GM12878 (cell line): ENCODE data around the gene ERICH2. TPM values are rescaled to one million over a fixed set of nuclear protein-coding genes. Genes with fewer than 3 reads are reported as not detected.

Experiments used
- ASH2L ChIP-seq: fragments of 300-600, 200-600 bp; sonication (generic); IDR thresholded peaks from 2 replicates; pipeline ENCODE4 v1.6.1; 2017; ENCODE audit warnings: low read depth, mild to moderate bottlenecking, borderline replicate concordance
- CHD1 ChIP-seq: IDR thresholded peaks from 2 replicates; pipeline ENCODE4 v1.6.1; 2012; ENCODE audit warnings: low read depth, low read length, improper control_type of control experiment
- IRF4 ChIP-seq: IDR thresholded peaks from 2 replicates; pipeline ENCODE4 v1.6.1; 2011; ENCODE audit warnings: low read depth, low read length
- NFYA ChIP-seq: IDR thresholded peaks from 2 replicates; pipeline ENCODE4 v1.6.1; 2011; ENCODE audit warnings: low read depth, mild to moderate bottlenecking, low read length, improper control_type of control experiment, borderline replicate concordance
- RAD21 ChIP-seq: IDR thresholded peaks from 2 replicates; pipeline ENCODE4 v1.6.1; 2011; ENCODE audit warnings: mild to moderate bottlenecking, low read depth, low read length, moderate library complexity; ENCODE audit not compliant: insufficient read depth
- STAT3 ChIP-seq: IDR thresholded peaks from 2 replicates; pipeline ENCODE4 v1.6.1; 2011; ENCODE audit warnings: low read depth, low read length, improper control_type of control experiment
- TARDBP ChIP-seq: IDR thresholded peaks from 2 replicates; pipeline ENCODE4 v1.6.1; 2016; ENCODE audit warnings: borderline replicate concordance
- polyA plus RNA-seq, 11 experiments: library from polyadenylated mRNA; depleted of rRNA in 4 of 11; unstranded in 6 of 11; stranded (reverse) in 5 of 11; fragments of >200 nt; fragmentation: Nextera tagmentation in 4 of 11; fragmentation: Illumina TruSeq in 1 of 11; extraction: Ambion mirVana in 4 of 11; extraction: Trizol in 1 of 11; gene quantifications; 1 replicate in 1 of 11; 2 replicates in 10 of 11; pipeline versions ENCODE4 v1.2.1 to v1.2.3, GENCODE V29; 2011 to 2016; ENCODE audit warnings: inconsistent platforms in 2 of 11, missing spikeins in 2 of 11, low read depth in 1 of 11
- small RNA-seq: library from RNA; depleted of rRNA; stranded (forward); fragments of <200 nt; gene quantifications from one replicate; pipeline ENCODE3, GENCODE V24; 2014
- total RNA-seq, 4 experiments: library from RNA; depleted of rRNA in 3 of 4; stranded (reverse); fragments of >200 nt in 3 of 4; fragmentation: Illumina TruSeq in 1 of 4; extraction: Trizol in 1 of 4; gene quantifications; 2 replicates each; pipeline versions ENCODE4 v1.2.1 to v1.2.3, GENCODE V29; 2013 to 2021
- TF ChIP-seq, protein P1 (sequence below): fragments of 450-650 bp; IDR thresholded peaks from 2 replicates; pipeline ENCODE4 v1.6.1; 2017; ENCODE audit warnings: mild to moderate bottlenecking, moderate library complexity
- TF ChIP-seq, protein P2 (sequence below): fragments of 450-650 bp; IDR thresholded peaks from 2 replicates; pipeline ENCODE4 v1.6.1; 2018; ENCODE audit warnings: mild to moderate bottlenecking, low read depth, moderate library complexity; ENCODE audit not compliant: partially characterized antibody
- TF ChIP-seq, protein P3 (sequence below): fragments of 450-650 bp; IDR thresholded peaks from 2 replicates; pipeline ENCODE4 v1.6.1; 2017; ENCODE audit warnings: antibody characterized with exemption, mild to moderate bottlenecking, moderate library complexity

The ERICH2 gene
- total and polyA plus RNA-seq, 10 of the 15 experiments (the other 5 are each of a cell fraction or from before 2014, with no cell fraction given), result not detected

DNA sequence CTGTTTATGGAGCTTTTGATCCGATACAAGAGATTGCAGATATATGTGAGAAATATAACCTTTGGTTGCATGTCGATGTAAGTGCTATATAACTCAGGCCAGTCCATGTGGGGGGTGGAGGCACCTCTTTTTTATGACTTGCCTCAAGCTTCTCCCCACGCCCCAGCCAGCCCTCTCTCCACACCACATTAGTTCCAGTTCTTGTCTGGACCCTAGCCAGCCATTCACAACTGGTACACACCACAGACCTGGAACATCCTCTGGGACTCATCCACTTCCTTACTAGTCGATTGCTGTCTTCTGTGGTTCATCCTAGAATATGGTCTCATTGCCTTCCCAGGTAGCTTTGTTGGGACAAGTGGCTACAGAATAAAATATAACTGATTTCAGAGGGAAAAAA lies 77.5 kb downstream of the ERICH2 start (continued):
- TF ChIP-seq, protein P1, sequence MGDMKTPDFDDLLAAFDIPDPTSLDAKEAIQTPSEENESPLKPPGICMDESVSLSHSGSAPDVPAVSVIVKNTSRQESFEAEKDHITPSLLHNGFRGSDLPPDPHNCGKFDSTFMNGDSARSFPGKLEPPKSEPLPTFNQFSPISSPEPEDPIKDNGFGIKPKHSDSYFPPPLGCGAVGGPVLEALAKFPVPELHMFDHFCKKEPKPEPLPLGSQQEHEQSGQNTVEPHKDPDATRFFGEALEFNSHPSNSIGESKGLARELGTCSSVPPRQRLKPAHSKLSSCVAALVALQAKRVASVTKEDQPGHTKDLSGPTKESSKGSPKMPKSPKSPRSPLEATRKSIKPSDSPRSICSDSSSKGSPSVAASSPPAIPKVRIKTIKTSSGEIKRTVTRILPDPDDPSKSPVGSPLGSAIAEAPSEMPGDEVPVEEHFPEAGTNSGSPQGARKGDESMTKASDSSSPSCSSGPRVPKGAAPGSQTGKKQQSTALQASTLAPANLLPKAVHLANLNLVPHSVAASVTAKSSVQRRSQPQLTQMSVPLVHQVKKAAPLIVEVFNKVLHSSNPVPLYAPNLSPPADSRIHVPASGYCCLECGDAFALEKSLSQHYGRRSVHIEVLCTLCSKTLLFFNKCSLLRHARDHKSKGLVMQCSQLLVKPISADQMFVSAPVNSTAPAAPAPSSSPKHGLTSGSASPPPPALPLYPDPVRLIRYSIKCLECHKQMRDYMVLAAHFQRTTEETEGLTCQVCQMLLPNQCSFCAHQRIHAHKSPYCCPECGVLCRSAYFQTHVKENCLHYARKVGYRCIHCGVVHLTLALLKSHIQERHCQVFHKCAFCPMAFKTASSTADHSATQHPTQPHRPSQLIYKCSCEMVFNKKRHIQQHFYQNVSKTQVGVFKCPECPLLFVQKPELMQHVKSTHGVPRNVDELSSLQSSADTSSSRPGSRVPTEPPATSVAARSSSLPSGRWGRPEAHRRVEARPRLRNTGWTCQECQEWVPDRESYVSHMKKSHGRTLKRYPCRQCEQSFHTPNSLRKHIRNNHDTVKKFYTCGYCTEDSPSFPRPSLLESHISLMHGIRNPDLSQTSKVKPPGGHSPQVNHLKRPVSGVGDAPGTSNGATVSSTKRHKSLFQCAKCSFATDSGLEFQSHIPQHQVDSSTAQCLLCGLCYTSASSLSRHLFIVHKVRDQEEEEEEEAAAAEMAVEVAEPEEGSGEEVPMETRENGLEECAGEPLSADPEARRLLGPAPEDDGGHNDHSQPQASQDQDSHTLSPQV, result no peak
- no peak for TF ChIP-seq RAD21
- TF ChIP-seq, protein P2, sequence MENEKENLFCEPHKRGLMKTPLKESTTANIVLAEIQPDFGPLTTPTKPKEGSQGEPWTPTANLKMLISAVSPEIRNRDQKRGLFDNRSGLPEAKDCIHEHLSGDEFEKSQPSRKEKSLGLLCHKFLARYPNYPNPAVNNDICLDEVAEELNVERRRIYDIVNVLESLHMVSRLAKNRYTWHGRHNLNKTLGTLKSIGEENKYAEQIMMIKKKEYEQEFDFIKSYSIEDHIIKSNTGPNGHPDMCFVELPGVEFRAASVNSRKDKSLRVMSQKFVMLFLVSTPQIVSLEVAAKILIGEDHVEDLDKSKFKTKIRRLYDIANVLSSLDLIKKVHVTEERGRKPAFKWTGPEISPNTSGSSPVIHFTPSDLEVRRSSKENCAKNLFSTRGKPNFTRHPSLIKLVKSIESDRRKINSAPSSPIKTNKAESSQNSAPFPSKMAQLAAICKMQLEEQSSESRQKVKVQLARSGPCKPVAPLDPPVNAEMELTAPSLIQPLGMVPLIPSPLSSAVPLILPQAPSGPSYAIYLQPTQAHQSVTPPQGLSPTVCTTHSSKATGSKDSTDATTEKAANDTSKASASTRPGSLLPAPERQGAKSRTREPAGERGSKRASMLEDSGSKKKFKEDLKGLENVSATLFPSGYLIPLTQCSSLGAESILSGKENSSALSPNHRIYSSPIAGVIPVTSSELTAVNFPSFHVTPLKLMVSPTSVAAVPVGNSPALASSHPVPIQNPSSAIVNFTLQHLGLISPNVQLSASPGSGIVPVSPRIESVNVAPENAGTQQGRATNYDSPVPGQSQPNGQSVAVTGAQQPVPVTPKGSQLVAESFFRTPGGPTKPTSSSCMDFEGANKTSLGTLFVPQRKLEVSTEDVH, result no peak
- TF ChIP-seq IRF4, result no peak
- no peak for TF ChIP-seq TARDBP
- TF ChIP-seq CHD1, result no peak
- no peak for TF ChIP-seq ASH2L
- TF ChIP-seq, protein P3, sequence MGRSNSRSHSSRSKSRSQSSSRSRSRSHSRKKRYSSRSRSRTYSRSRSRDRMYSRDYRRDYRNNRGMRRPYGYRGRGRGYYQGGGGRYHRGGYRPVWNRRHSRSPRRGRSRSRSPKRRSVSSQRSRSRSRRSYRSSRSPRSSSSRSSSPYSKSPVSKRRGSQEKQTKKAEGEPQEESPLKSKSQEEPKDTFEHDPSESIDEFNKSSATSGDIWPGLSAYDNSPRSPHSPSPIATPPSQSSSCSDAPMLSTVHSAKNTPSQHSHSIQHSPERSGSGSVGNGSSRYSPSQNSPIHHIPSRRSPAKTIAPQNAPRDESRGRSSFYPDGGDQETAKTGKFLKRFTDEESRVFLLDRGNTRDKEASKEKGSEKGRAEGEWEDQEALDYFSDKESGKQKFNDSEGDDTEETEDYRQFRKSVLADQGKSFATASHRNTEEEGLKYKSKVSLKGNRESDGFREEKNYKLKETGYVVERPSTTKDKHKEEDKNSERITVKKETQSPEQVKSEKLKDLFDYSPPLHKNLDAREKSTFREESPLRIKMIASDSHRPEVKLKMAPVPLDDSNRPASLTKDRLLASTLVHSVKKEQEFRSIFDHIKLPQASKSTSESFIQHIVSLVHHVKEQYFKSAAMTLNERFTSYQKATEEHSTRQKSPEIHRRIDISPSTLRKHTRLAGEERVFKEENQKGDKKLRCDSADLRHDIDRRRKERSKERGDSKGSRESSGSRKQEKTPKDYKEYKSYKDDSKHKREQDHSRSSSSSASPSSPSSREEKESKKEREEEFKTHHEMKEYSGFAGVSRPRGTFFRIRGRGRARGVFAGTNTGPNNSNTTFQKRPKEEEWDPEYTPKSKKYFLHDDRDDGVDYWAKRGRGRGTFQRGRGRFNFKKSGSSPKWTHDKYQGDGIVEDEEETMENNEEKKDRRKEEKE, result no peak
- no peak for TF ChIP-seq NFYA
- no peak for TF ChIP-seq STAT3

Small RNAs within 50 kb of the gene (small RNA-seq; reads per million reads assigned to genes)
- not detected for gene RF00019

Other genes starting within 250 kb of the ERICH2 start
- not detected in 2 replicates for gene SP5, start 55.0 kb upstream of the ERICH2 start, total RNA-seq (2014; rRNA removed)
- not detected in 2 replicates for gene SP5, start 55.0 kb upstream of the ERICH2 start, total RNA-seq (2014; rRNA removed; fragmentation: Illumina TruSeq; extraction: Trizol)
- gene SP5, start 55.0 kb upstream of the ERICH2 start, total RNA-seq (2021), result not detected in 2 replicates
- not detected in 2 replicates for gene SP5, start 55.0 kb upstream of the ERICH2 start, polyA plus RNA-seq (2011; rRNA removed)
- not detected in 2 replicates for gene SP5, start 55.0 kb upstream of the ERICH2 start, polyA plus RNA-seq (2014; fragmentation: Illumina TruSeq; extraction: Trizol)
- not detected for gene SP5, start 55.0 kb upstream of the ERICH2 start, polyA plus RNA-seq (2014; fragmentation: Nextera tagmentation; extraction: Ambion mirVana)
- not detected in 2 replicates for gene SP5, start 55.0 kb upstream of the ERICH2 start, polyA plus RNA-seq (2014; rRNA removed)
- not detected for gene SP5, start 55.0 kb upstream of the ERICH2 start, polyA plus RNA-seq (2016; fragmentation: Nextera tagmentation; extraction: Ambion mirVana)
- gene GAD1, start 46.5 kb downstream of the ERICH2 start, total RNA-seq (2014; rRNA removed), result 0.23 and 0.44 TPM in 2 replicates
- gene GAD1, start 46.5 kb downstream of the ERICH2 start, total RNA-seq (2014; rRNA removed; fragmentation: Illumina TruSeq; extraction: Trizol), result 0.04 and 0.18 TPM in 2 replicates
- 0.43 and 0.62 TPM in 2 replicates for gene GAD1, start 46.5 kb downstream of the ERICH2 start, total RNA-seq (2021)
- gene GAD1, start 46.5 kb downstream of the ERICH2 start, polyA plus RNA-seq (2011; rRNA removed), result 2.8 and 3.4 TPM in 2 replicates
- gene GAD1, start 46.5 kb downstream of the ERICH2 start, polyA plus RNA-seq (2014; fragmentation: Illumina TruSeq; extraction: Trizol), result 0.05 and 0.22 TPM in 2 replicates
- gene GAD1, start 46.5 kb downstream of the ERICH2 start, polyA plus RNA-seq (2014; fragmentation: Nextera tagmentation; extraction: Ambion mirVana), result under 1 TPM; 0.06 to 0.07 TPM
- 0.04 and 1.1 TPM in 2 replicates for gene GAD1, start 46.5 kb downstream of the ERICH2 start, polyA plus RNA-seq (2014; rRNA removed)
- 1 to 10 TPM in 1 of 2 experiments, under 1 TPM in 1; 0.78 to 1.1 TPM for gene GAD1, start 46.5 kb downstream of the ERICH2 start, polyA plus RNA-seq (2016; fragmentation: Nextera tagmentation; extraction: Ambion mirVana)
- 62.4 and 63.9 TPM in 2 replicates for gene GORASP2, start 158.9 kb downstream of the ERICH2 start, total RNA-seq (2014; rRNA removed)
- 43.6 and 50.5 TPM in 2 replicates for gene GORASP2, start 158.9 kb downstream of the ERICH2 start, total RNA-seq (2014; rRNA removed; fragmentation: Illumina TruSeq; extraction: Trizol)
- gene GORASP2, start 158.9 kb downstream of the ERICH2 start, total RNA-seq (2021), result 94.8 and 94.9 TPM in 2 replicates
- gene GORASP2, start 158.9 kb downstream of the ERICH2 start, polyA plus RNA-seq (2011; rRNA removed), result 130 and 169 TPM in 2 replicates
- 129 and 139 TPM in 2 replicates for gene GORASP2, start 158.9 kb downstream of the ERICH2 start, polyA plus RNA-seq (2014; fragmentation: Illumina TruSeq; extraction: Trizol)
- gene GORASP2, start 158.9 kb downstream of the ERICH2 start, polyA plus RNA-seq (2014; fragmentation: Nextera tagmentation; extraction: Ambion mirVana), result 10 to 100 TPM; 26.3 to 35.0 TPM
- 111 and 113 TPM in 2 replicates for gene GORASP2, start 158.9 kb downstream of the ERICH2 start, polyA plus RNA-seq (2014; rRNA removed)
- 100 to 1,000 TPM; 132 to 140 TPM for gene GORASP2, start 158.9 kb downstream of the ERICH2 start, polyA plus RNA-seq (2016; fragmentation: Nextera tagmentation; extraction: Ambion mirVana)